Esophagus squamous epithelium (tissue), 4 donors: ENCODE results near the gene ATP6AP1.

Experiments used
- CTCF ChIP-seq, 6 experiments: fragments of 450-650 bp in 4 of 6; fragments of 200-600 bp in 2 of 6; sonication (generic) in 2 of 6; IDR thresholded peaks; one replicate each; pipeline ENCODE4 v1.5.1; 2016 to 2019; ENCODE audit warnings: antibody characterized with exemption in 6 of 6, mild to moderate bottlenecking in 4 of 6, moderate library complexity in 4 of 6
- POLR2A ChIP-seq, 4 donors: fragments of 450-650 bp; IDR thresholded peaks; one replicate each; pipeline ENCODE4 v1.6.1; 2017; ENCODE audit warnings: antibody characterized with exemption in 4 of 4, mild to moderate bottlenecking in 4 of 4, moderate library complexity in 3 of 4

- no peak for TF ChIP-seq CTCF (IDR thresholded peaks at IDR 0.05)
- TF ChIP-seq POLR2A (IDR thresholded peaks at IDR 0.05), result no peak
These were observed 38.4 kb downstream of the ATP6AP1 start for GRCh38 chrX:154466907-154467306.
